ENCODE results near the gene SLC6A2. TPM values are rescaled to one million over a fixed set of nuclear protein-coding genes. Genes with fewer than 3 reads are reported as not detected.

Gene SLC6A2
- total and polyA plus RNA-seq, 4 experiments from 2014 or later = not detected

DNA sequence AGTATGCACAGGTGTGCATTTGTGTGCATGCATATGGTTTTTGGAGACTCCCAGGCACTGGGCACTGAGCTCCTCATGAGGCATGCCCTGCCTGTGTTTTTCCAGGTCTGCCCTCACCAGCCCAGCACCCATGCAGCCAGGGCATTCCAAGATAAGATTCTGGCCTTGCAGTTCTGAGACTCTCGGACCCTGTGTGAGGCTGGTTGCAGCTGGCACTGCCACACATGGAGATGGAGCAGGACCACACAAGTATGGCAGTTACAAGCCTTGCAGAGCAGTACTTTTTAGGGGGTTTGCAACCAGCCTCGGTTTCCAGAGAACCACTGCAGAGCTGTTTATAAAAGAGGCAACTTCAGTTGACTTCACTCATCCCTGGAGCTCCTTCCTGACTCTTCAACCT, 10.2 kb downstream of the SLC6A2 start:
- Mint-ChIP-seq H3K36me3 (no peaks in the 10 kb centered on the region), H3K4me3 (no peak overlapping the region), H3K27ac (no peak overlapping the region), H3K9me3 (peaks cover 0 to 7% (median 3%) of the 10 kb centered on the region in 8 donors), H3K27me3 (peaks cover 0 to 3% of the 10 kb centered on the region in 2 donors), H3K4me1 (no peaks in the 10 kb centered on the region)
- intact Hi-C loops (cut with micrococcal nuclease) = no loop called here
- ChIA-PET CTCF (ENCODE audit: partially characterized antibody) (interaction anchor here (1.2 kb wide), 1 partner anchor 201 kb away, joined by 3 read pairs; no protein-coding TSS in a partner anchor), POLR2A (ENCODE audit: partially characterized antibody) (no interaction called here)
- H3K4me1 ChIP-seq (ENCODE audit: insufficient read depth, low read length) = no peaks in the 10 kb centered on the region
- H3K27ac ChIP-seq (ENCODE audit: low read depth, low read length) = no peak overlapping the region
- H3K36me3 ChIP-seq (ENCODE audit: insufficient read depth, low read length) = no peaks in the 10 kb centered on the region
- no peak overlapping the region for H3K4me3 ChIP-seq (ENCODE audit: low read length in 2 of 2)
- no peaks in the 10 kb centered on the region for H3K9me3 ChIP-seq (ENCODE audit: control insufficient read depth in 1 of 2, low read length in 2 of 2)
- no peaks in the 10 kb centered on the region for H3K27me3 ChIP-seq (ENCODE audit: insufficient read depth, low read length)
- DNase-seq = no peak

DNA sequence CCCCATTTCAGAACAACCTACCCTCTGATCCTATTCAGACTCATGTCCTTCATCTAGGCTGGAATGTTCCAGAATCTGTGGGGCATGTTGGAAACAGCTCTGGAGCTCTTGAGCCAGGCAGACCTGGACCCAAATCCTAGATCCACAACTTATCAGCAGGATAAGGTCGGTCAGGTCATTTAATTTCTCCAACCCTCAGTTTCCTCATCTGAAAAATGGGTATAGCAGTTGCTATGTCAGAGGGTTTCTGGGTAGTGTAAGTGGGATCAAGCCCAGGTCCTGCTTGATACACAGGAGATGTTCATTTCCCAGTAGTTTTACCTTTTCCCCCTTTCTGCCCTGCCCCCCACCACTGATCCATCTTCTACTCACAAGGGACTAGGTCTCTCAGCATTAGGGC, 12.0 kb downstream of the SLC6A2 start:
- Mint-ChIP-seq H3K9me3 (peaks cover 0 to 7% (median 3%) of the 10 kb centered on the region in 8 donors), H3K4me1 (no peaks in the 10 kb centered on the region), H3K4me3 (no peak overlapping the region), H3K27me3 (peaks cover 0 to 3% of the 10 kb centered on the region in 2 donors), H3K36me3 (no peaks in the 10 kb centered on the region), H3K27ac (no peak overlapping the region)
- no peaks in the 10 kb centered on the region for H3K36me3 ChIP-seq (ENCODE audit: insufficient read depth, low read length)
- no peaks in the 10 kb centered on the region for H3K9me3 ChIP-seq (ENCODE audit: control insufficient read depth in 1 of 2, low read length in 2 of 2)
- intact Hi-C loops (cut with micrococcal nuclease) = no loop called here
- no peak overlapping the region for H3K4me3 ChIP-seq (ENCODE audit: low read length in 2 of 2)
- no peak overlapping the region for H3K27ac ChIP-seq (ENCODE audit: low read depth, low read length)
- H3K4me1 ChIP-seq (ENCODE audit: insufficient read depth, low read length) = no peaks in the 10 kb centered on the region
- CTCF ChIA-PET (ENCODE audit: partially characterized antibody) = no interaction called here
- no peak for DNase-seq
- POLR2A ChIA-PET (ENCODE audit: partially characterized antibody) = interaction anchor here (0.6 kb wide), 1 partner anchor 74 kb away, joined by 3 read pairs; no protein-coding TSS in a partner anchor
- no peaks in the 10 kb centered on the region for H3K27me3 ChIP-seq (ENCODE audit: insufficient read depth, low read length)

DNA sequence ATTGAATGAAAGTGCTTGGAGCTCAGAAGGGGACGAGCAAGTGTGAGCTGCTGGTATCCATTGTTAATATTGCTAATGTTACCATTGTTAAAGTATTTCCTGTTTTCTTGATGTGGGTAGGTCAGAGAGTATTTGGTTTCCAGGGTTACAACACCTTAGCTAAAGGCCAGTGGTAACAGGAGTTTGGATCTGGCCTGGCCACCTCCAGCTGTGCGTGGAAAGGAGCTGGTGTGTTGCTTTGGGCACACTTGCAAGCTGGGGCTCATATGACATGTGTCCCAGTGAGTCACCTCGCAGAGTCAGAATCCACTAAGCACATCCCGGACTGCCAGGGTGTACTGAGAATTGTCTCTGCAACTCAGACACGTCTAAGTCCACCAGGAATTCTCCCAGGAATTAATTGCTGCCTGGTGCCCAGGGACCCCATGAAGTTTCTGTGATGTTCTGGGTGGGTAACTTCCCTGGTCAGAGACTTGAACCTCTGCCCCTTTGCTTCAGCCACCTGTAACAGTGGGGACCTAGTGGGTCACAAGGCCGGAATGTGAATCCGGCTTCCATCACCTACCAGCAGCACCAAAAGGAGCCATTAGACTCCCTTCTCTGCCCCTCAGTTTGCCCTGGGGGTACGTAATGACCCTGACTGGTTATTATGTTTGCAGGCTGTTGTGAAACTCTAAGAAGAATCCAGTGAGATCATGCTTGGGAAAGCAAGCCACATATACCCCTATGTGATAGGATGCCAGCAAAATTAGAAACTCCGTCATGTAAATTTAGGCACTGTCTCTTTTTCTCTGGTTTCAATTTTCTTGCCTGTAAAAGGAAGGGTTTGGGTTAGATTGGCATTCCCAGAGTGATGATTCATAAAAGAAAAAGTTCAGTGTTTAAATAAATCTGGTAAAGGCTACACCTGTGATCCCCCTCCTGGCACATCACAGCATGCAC, 12.8 kb downstream of the SLC6A2 start:
- no peaks in the 10 kb centered on the region for H3K9me3 ChIP-seq (ENCODE audit: control insufficient read depth in 1 of 2, low read length in 2 of 2)
- Mint-ChIP-seq H3K27me3 (no peaks in the 10 kb centered on the region), H3K9me3 (peaks cover 0 to 5% (median 0%) of the 10 kb centered on the region in 8 donors), H3K4me3 (no peak overlapping the region), H3K4me1 (no peaks in the 10 kb centered on the region), H3K36me3 (no peaks in the 10 kb centered on the region), H3K27ac (no peak overlapping the region)
- CTCF ChIA-PET (ENCODE audit: partially characterized antibody) = no interaction called here
- no peak overlapping the region for H3K27ac ChIP-seq (ENCODE audit: low read depth, low read length)
- no peaks in the 10 kb centered on the region for H3K27me3 ChIP-seq (ENCODE audit: insufficient read depth, low read length)
- H3K4me3 ChIP-seq (ENCODE audit: low read length in 2 of 2) = no peak overlapping the region
- no peaks in the 10 kb centered on the region for H3K36me3 ChIP-seq (ENCODE audit: insufficient read depth, low read length)
- no peak for DNase-seq
- H3K4me1 ChIP-seq (ENCODE audit: insufficient read depth, low read length) = no peaks in the 10 kb centered on the region
- intact Hi-C loops (cut with micrococcal nuclease) = no loop called here
- POLR2A ChIA-PET (ENCODE audit: partially characterized antibody) = interaction anchor here (0.6 kb wide), 1 partner anchor 73 kb away, joined by 3 read pairs; no protein-coding TSS in a partner anchor

DNA sequence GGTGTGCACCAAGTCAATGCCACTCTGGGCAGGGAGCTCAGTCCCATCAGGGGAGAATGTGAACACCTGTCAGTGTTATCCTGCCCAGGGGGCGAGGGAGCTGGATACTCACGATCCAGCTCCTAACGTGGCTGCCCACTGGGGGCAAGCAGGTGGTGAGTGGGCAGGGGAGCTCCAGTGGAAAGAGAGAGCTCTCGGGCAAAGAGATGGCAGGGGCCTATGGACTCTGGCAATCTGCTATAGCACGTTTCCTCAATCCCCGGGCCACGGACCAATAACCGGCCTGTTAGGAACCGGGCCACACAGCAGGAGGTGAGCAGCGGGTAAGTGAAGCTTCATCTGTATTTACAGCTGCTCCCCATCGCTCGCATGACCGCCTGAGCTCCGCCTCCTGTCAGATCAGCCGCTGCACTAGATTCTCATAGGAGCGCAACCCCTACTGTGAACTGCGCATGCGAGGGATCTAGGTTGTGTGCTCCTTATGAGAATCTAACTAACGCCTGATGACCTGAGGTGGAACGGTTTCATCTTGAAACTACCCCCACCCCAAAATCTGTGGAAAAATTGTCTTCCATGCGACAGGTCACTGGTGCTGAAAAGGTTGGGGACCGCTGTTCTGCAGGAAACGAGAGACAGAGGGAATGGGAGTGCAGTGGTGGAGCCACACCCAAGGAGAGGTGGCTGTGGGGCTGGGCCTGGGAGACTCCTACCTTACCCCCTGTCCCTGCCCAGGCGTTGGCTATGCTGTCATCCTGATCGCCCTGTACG, 15.6 kb downstream of the SLC6A2 start:
- POLR2A ChIA-PET (ENCODE audit: partially characterized antibody) = no interaction called here
- Mint-ChIP-seq H3K27ac (no peak overlapping the region), H3K9me3 (peaks cover 0 to 5% (median 0%) of the 10 kb centered on the region in 8 donors), H3K4me3 (no peak overlapping the region), H3K36me3 (no peaks in the 10 kb centered on the region), H3K4me1 (no peaks in the 10 kb centered on the region), H3K27me3 (peaks cover 0 to under 1% of the 10 kb centered on the region in 2 donors)
- Histone ChIP-seq H3K27ac (ENCODE audit: low read depth, low read length) (no peak overlapping the region), H3K36me3 (ENCODE audit: insufficient read depth, low read length) (no peaks in the 10 kb centered on the region), H3K27me3 (ENCODE audit: insufficient read depth, low read length) (no peaks in the 10 kb centered on the region), H3K9me3 (ENCODE audit: control insufficient read depth in 1 of 2, low read length in 2 of 2) (no peaks in the 10 kb centered on the region), H3K4me3 (ENCODE audit: low read length in 2 of 2) (no peak overlapping the region), H3K4me1 (ENCODE audit: insufficient read depth, low read length) (no peaks in the 10 kb centered on the region)
- CTCF ChIA-PET (ENCODE audit: partially characterized antibody) = no interaction called here
- intact Hi-C loops (cut with micrococcal nuclease) = no loop called here
- DNase-seq = no peak

DNA sequence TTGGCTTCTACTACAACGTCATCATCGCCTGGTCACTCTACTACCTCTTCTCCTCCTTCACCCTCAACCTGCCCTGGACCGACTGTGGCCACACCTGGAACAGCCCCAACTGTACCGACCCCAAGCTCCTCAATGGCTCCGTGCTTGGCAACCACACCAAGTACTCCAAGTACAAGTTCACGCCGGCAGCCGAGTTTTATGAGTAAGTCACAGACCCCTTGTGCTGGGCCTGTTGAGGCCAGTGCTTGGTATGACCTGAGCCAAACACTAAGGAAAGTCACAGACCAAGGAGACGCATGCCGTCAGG, 16.1 kb downstream of the SLC6A2 start:
- Histone ChIP-seq H3K9me3 (ENCODE audit: control insufficient read depth in 1 of 2, low read length in 2 of 2) (no peaks in the 10 kb centered on the region), H3K4me1 (ENCODE audit: insufficient read depth, low read length) (no peaks in the 10 kb centered on the region), H3K36me3 (ENCODE audit: insufficient read depth, low read length) (no peaks in the 10 kb centered on the region), H3K4me3 (ENCODE audit: low read length in 2 of 2) (no peak overlapping the region), H3K27me3 (ENCODE audit: insufficient read depth, low read length) (no peaks in the 10 kb centered on the region), H3K27ac (ENCODE audit: low read depth, low read length) (no peak overlapping the region)
- H3K27me3 Mint-ChIP-seq = peaks cover 0 to 2% of the 10 kb centered on the region in 2 donors
- CTCF ChIA-PET (ENCODE audit: partially characterized antibody) = no interaction called here
- H3K9me3 Mint-ChIP-seq = peaks cover 0 to 3% (median 0%) of the 10 kb centered on the region in 8 donors
- POLR2A ChIA-PET (ENCODE audit: partially characterized antibody) = no interaction called here
- H3K36me3 Mint-ChIP-seq = no peaks in the 10 kb centered on the region
- no peak overlapping the region for H3K27ac Mint-ChIP-seq
- H3K4me3 Mint-ChIP-seq = no peak overlapping the region
- no peak for DNase-seq
- no peaks in the 10 kb centered on the region for H3K4me1 Mint-ChIP-seq
- intact Hi-C loops (cut with micrococcal nuclease) = no loop called here

DNA sequence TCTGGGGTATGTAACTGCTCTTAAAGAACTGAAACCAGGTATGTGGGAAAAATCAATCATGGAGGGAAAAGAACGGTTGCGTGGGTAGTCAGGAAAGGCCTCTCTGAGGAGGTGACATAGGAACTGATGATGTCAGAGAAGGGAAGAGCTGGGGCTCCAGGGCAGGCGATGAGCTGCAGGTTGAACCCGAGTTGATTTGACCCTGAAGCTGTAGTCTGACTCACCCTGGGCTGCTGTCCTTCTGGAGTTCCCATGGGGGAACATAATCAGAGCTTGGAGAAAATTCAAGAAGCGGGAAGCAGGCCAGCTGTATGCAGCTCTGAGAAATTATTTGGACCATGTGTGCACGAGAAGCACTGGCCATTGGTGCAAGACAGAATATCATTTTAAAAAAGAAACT, 16.7 kb downstream of the SLC6A2 start:
- peaks cover 0 to 3% (median 0%) of the 10 kb centered on the region in 8 donors for H3K9me3 Mint-ChIP-seq
- no peak overlapping the region for H3K27ac Mint-ChIP-seq
- H3K27me3 Mint-ChIP-seq = peaks cover 0 to 2% of the 10 kb centered on the region in 2 donors
- H3K36me3 Mint-ChIP-seq = no peaks in the 10 kb centered on the region
- ChIA-PET CTCF (ENCODE audit: partially characterized antibody) (no interaction called here), POLR2A (ENCODE audit: partially characterized antibody) (no interaction called here)
- H3K27ac ChIP-seq (ENCODE audit: low read depth, low read length) = no peak overlapping the region
- H3K9me3 ChIP-seq (ENCODE audit: control insufficient read depth in 1 of 2, low read length in 2 of 2) = no peaks in the 10 kb centered on the region
- H3K4me1 ChIP-seq (ENCODE audit: insufficient read depth, low read length) = no peaks in the 10 kb centered on the region
- H3K27me3 ChIP-seq (ENCODE audit: insufficient read depth, low read length) = no peaks in the 10 kb centered on the region
- no peaks in the 10 kb centered on the region for H3K4me1 Mint-ChIP-seq
- H3K4me3 Mint-ChIP-seq = no peak overlapping the region
- intact Hi-C loops (cut with micrococcal nuclease) = no loop called here
- no peaks in the 10 kb centered on the region for H3K36me3 ChIP-seq (ENCODE audit: insufficient read depth, low read length)
- no peak for DNase-seq
- H3K4me3 ChIP-seq (ENCODE audit: low read length in 2 of 2) = no peak overlapping the region

DNA sequence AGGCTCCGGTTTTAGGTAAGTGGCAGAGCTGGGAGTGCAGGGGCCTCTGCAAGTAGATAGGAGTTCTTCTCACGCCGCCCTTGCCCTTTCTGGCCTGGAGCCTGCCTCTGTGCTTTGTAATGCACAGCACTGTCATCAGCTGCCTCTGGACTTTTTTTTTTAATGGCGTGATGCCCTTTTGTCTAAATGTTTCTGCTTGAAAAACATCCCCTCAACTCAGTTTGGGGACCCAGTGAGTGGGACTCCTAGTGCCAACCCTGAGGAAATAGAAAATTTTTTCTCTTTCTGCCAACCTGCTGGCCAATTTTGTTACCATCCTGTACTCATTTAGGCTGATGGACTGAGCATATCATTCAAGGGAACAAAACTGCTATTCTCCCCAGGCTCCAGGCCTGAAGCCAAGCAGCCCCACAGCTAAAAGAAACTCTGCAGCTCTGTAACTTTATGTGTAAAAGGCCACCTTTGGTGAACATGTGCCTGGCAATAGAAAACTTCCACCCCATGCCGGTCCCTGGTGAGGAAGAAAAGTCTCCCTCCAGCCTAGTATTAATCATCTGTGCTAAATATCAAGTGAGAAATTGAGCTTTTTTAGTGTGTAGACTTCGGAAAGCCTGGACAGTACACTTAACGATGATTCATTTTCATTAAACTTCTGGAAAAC, 22.5 kb downstream of the SLC6A2 start:
- no peak overlapping the region for H3K27ac ChIP-seq (ENCODE audit: low read depth, low read length)
- H3K4me3 ChIP-seq (ENCODE audit: low read length in 2 of 2) = no peak overlapping the region
- H3K4me1 Mint-ChIP-seq = no peaks in the 10 kb centered on the region
- H3K4me1 ChIP-seq (ENCODE audit: insufficient read depth, low read length) = no peaks in the 10 kb centered on the region
- peaks cover 0 to 2% (median 0%) of the 10 kb centered on the region in 8 donors for H3K9me3 Mint-ChIP-seq
- no peaks in the 10 kb centered on the region for H3K9me3 ChIP-seq (ENCODE audit: control insufficient read depth in 1 of 2, low read length in 2 of 2)
- ChIA-PET POLR2A (ENCODE audit: partially characterized antibody) (no interaction called here), CTCF (ENCODE audit: partially characterized antibody) (no interaction called here)
- H3K36me3 Mint-ChIP-seq = no peaks in the 10 kb centered on the region
- H3K27me3 ChIP-seq (ENCODE audit: insufficient read depth, low read length) = no peaks in the 10 kb centered on the region
- peaks cover 3 to 4% of the 10 kb centered on the region in 2 donors for H3K27me3 Mint-ChIP-seq
- no peak overlapping the region for H3K4me3 Mint-ChIP-seq
- no peak overlapping the region for H3K27ac Mint-ChIP-seq
- no peaks in the 10 kb centered on the region for H3K36me3 ChIP-seq (ENCODE audit: insufficient read depth, low read length)
- no peak for DNase-seq
- intact Hi-C loops (cut with micrococcal nuclease) = no loop called here

Data from CD4-positive, alpha-beta memory T cell (primary cell).